ENCODE data around the gene GABRB1.

The GABRB1 gene

DNA sequence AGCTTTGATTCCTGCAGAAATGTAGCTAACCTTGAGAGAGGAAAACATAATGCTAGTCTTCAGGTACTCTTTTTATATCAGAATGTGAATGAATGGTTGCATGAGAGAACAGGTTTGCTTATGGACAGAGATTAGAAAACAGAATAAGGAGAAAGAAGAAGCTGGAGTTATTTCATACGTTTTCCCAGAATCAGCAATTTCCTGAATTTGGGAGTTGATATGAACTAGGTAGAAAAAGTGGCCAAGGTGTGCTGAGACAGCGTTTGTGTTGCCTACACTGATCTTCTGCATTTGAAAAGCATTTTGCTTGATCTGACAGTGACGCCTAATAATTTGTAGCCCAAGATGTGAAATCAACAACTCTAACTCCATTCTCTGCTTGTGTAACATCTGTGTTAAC is 12.5 kb downstream of the GABRB1 start:
- H3K27ac ChIP-seq (ENCODE audit: low read depth, low read length), result no peak overlapping the region

DNA sequence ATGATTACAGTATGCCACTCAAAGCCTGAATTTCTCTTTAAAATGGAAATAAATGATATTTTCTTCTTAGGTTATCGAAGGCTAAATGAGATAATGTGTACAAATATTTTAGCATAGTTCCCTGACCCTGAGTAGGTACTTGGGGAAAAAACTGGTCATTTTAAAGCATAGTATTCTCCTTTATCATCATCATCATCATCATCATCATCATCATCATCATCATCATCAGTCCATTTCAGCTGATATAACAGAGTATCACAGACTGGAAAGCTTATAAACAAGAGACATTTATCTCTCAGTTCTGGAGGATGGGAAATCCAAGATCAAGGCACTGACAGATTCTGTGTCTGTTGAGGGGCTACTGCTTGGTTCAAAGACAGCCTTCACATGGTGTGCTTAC is 13.9 kb downstream of the GABRB1 start:
- Histone ChIP-seq H3K27ac (ENCODE audit: low read depth, low read length) (no peak overlapping the region), H3K9ac (ENCODE audit: low read length in 5 of 5) (no peak overlapping the region), H3K27me3 (ENCODE audit: control insufficient read depth in 5 of 5, insufficient read depth in 4 of 5, low read length in 5 of 5) (peaks cover 0 to 2% (median 0%) of the 10 kb centered on the region in 5 donors), H3K36me3 (ENCODE audit: control insufficient read depth in 5 of 5, insufficient read depth in 5 of 5, low read length in 5 of 5) (no peaks in the 10 kb centered on the region), H3K4me3 (ENCODE audit: low read depth in 1 of 5, low read length in 5 of 5) (no peak overlapping the region), H3K4me1 (ENCODE audit: control insufficient read depth in 5 of 5, insufficient read depth in 5 of 5, low read length in 5 of 5) (no peaks in the 10 kb centered on the region), H3K9me3 (ENCODE audit: control insufficient read depth in 5 of 5, low read length in 5 of 5) (no peaks in the 10 kb centered on the region)

More for the DNA sequence above, 12.5 kb downstream of the GABRB1 start:
- Histone ChIP-seq H3K9me3 (ENCODE audit: control insufficient read depth in 5 of 5, low read length in 5 of 5) (no peaks in the 10 kb centered on the region), H3K4me3 (ENCODE audit: low read depth in 1 of 5, low read length in 5 of 5) (no peak overlapping the region), H3K9ac (ENCODE audit: low read length in 5 of 5) (no peak overlapping the region), H3K27me3 (ENCODE audit: control insufficient read depth in 5 of 5, insufficient read depth in 4 of 5, low read length in 5 of 5) (peaks cover 0 to 3% (median 0%) of the 10 kb centered on the region in 5 donors), H3K36me3 (ENCODE audit: control insufficient read depth in 5 of 5, insufficient read depth in 5 of 5, low read length in 5 of 5) (no peaks in the 10 kb centered on the region), H3K4me1 (ENCODE audit: control insufficient read depth in 5 of 5, insufficient read depth in 5 of 5, low read length in 5 of 5) (no peaks in the 10 kb centered on the region)

DNA sequence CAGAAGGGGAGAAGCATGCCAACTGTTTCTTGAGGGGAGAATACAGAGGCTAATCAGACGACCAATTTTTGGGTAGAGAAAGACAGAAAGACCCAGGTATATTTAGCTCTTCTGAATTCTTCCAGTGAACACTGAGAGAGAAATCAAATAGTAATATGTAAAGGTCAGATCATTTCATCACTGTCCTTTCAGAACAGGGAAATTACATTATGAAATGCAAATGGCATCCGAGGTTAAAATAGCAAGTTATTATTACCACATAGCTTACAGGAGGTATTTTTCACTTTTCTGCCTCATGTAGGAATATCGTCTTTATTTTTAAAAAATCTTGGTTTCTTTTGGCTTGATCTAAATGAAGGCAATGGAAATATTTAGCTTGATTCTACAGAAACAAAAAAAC is 18.0 kb downstream of the GABRB1 start:
- H3K27me3 ChIP-seq (ENCODE audit: control insufficient read depth in 5 of 5, insufficient read depth in 4 of 5, low read length in 5 of 5), result peaks cover 0 to 3% (median 0%) of the 10 kb centered on the region in 5 donors
- H3K27ac ChIP-seq (ENCODE audit: low read depth, low read length), result no peak overlapping the region
- H3K36me3 ChIP-seq (ENCODE audit: control insufficient read depth in 5 of 5, insufficient read depth in 5 of 5, low read length in 5 of 5), result no peaks in the 10 kb centered on the region
- H3K4me1 ChIP-seq (ENCODE audit: control insufficient read depth in 5 of 5, insufficient read depth in 5 of 5, low read length in 5 of 5), result peaks cover 0 to 3% (median 0%) of the 10 kb centered on the region in 5 donors
- no peak overlapping the region for H3K4me3 ChIP-seq (ENCODE audit: low read depth in 1 of 5, low read length in 5 of 5)
- H3K9ac ChIP-seq (ENCODE audit: low read length in 5 of 5), result no peak overlapping the region
- H3K9me3 ChIP-seq (ENCODE audit: control insufficient read depth in 5 of 5, low read length in 5 of 5), result no peaks in the 10 kb centered on the region

DNA sequence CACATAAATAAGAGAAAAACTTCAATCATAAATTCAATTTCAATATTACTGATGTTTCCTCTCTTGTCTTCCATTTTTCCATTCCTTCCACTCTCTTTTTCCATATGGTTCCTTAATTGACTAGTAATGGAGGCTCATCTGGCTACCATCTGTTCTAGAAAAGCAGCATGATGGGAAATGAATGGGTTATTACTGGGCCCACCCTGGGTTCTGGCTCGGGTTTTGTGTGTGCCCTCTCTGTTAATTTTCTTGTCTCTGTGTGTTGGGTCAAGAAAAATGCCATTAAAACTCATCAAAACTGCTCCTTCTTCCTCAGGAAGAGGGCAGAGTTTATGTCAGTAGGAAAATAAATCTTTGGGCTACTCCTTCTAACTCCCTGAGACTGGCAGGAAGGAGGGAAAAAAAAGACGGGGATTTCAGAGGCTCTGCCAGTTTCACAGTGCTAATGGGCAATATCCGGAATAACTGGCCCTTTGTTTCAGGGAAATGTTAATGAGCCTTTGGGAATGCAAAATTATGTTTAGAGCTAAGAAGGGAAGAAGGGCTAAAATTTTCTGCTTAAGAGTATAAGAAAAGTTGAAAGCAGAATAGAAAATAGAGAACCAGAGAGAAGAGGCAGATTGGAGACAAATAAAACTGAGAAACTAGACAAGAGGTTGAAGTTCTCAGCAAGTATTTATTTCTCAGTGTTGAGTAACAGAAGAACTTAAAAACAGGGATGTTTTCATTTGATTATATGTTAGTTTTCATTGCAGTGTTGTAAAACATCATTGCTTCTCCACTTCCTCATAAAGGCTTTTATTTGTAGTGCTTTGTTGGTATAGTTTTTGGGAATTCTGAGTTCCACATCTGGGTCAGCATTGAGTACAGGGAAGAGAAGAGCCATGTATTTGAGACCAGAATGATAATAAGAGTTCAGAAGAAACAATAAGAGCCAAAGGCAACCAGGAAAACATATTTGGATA is 19.7 kb downstream of the GABRB1 start:
- Histone ChIP-seq H3K4me3 (ENCODE audit: low read depth in 1 of 5, low read length in 5 of 5) (no peak overlapping the region), H3K9ac (ENCODE audit: low read length in 5 of 5) (no peak overlapping the region), H3K27me3 (ENCODE audit: control insufficient read depth in 5 of 5, insufficient read depth in 4 of 5, low read length in 5 of 5) (peaks cover 0 to 3% (median 0%) of the 10 kb centered on the region in 5 donors), H3K36me3 (ENCODE audit: control insufficient read depth in 5 of 5, insufficient read depth in 5 of 5, low read length in 5 of 5) (no peaks in the 10 kb centered on the region), H3K4me1 (ENCODE audit: control insufficient read depth in 5 of 5, insufficient read depth in 5 of 5, low read length in 5 of 5) (peaks cover 0 to 3% (median 0%) of the 10 kb centered on the region in 5 donors), H3K27ac (ENCODE audit: low read depth, low read length) (no peak overlapping the region), H3K9me3 (ENCODE audit: control insufficient read depth in 5 of 5, low read length in 5 of 5) (no peaks in the 10 kb centered on the region)

DNA sequence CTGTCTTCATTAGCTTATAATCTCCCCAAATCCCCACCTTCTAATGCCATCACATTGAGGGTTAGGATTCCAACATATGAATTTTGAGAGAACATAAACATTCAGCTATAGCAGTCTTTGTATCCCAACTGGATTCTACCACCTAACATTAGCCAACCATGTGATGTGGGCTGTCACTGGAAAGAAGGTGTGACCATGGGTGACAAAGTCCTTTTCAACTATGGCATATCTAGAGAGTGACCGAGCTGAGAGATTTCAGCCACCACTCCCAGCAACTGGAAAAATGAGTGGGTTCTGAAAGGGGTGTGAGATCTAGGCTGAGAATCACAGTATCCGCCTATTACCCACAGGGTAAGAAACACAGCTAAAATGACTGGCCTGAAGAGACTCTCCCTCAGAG is 22.1 kb downstream of the GABRB1 start:
- H3K9me3 ChIP-seq (ENCODE audit: control insufficient read depth in 5 of 5, low read length in 5 of 5), result no peaks in the 10 kb centered on the region
- no peak overlapping the region for H3K27ac ChIP-seq (ENCODE audit: low read depth, low read length)
- peaks cover 0 to 3% (median 0%) of the 10 kb centered on the region in 5 donors for H3K27me3 ChIP-seq (ENCODE audit: control insufficient read depth in 5 of 5, insufficient read depth in 4 of 5, low read length in 5 of 5)
- H3K36me3 ChIP-seq (ENCODE audit: control insufficient read depth in 5 of 5, insufficient read depth in 5 of 5, low read length in 5 of 5), result no peaks in the 10 kb centered on the region
- peaks cover 0 to 3% (median 0%) of the 10 kb centered on the region in 5 donors for H3K4me1 ChIP-seq (ENCODE audit: control insufficient read depth in 5 of 5, insufficient read depth in 5 of 5, low read length in 5 of 5)
- H3K4me3 ChIP-seq (ENCODE audit: low read depth in 1 of 5, low read length in 5 of 5), result no peak overlapping the region
- H3K9ac ChIP-seq (ENCODE audit: low read length in 5 of 5), result no peak overlapping the region

DNA sequence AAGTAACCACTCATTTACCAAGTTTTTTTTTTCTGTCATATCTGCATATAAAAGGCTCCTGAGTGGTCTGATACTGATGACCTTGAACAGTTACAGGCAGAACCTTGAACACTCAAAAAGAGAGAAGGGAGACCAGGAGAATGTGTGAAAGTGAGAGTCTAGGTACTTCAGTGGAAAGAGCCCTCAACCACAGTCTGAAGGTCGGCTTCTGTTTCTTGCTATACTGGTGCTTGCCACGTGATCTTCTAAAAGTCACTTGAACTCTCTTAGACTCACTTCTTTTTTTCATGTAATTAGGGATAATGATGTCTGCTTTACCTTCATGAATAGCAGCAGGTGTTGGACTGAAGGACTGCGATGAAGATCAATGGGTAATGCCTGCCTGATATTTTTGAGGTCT is 22.8 kb downstream of the GABRB1 start:
- no peak overlapping the region for H3K4me3 ChIP-seq (ENCODE audit: low read depth in 1 of 5, low read length in 5 of 5)
- H3K4me1 ChIP-seq (ENCODE audit: control insufficient read depth in 5 of 5, insufficient read depth in 5 of 5, low read length in 5 of 5), result peaks cover 0 to 3% (median 0%) of the 10 kb centered on the region in 5 donors
- H3K9me3 ChIP-seq (ENCODE audit: control insufficient read depth in 5 of 5, low read length in 5 of 5), result no peaks in the 10 kb centered on the region
- H3K36me3 ChIP-seq (ENCODE audit: control insufficient read depth in 5 of 5, insufficient read depth in 5 of 5, low read length in 5 of 5), result no peaks in the 10 kb centered on the region
- no peak overlapping the region for H3K9ac ChIP-seq (ENCODE audit: low read length in 5 of 5)
- H3K27ac ChIP-seq (ENCODE audit: low read depth, low read length), result no peak overlapping the region
- H3K27me3 ChIP-seq (ENCODE audit: control insufficient read depth in 5 of 5, insufficient read depth in 4 of 5, low read length in 5 of 5), result peaks cover 0 to 3% (median 0%) of the 10 kb centered on the region in 5 donors

DNA sequence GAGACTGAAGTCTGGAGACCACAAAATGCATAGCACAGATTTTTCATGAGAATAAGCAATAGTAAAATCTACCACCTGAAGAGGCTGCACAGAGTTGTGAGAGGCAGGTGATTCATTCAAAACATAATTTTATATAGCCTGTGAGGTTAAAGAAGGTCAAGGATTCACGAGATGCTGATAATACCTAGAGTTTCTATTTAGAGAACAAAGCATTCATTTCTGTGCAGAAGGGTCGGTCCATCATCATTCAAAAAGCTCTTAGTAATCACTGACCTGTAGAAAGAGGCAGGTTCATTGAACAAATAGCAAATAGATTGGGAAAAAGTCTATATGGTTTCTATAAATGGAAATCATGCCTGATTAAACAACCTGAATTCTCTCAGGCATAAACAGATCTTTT is 26.6 kb downstream of the GABRB1 start:
- Histone ChIP-seq H3K4me3 (ENCODE audit: low read depth in 1 of 5, low read length in 5 of 5) (no peak overlapping the region), H3K27me3 (ENCODE audit: control insufficient read depth in 5 of 5, insufficient read depth in 4 of 5, low read length in 5 of 5) (no peaks in the 10 kb centered on the region), H3K4me1 (ENCODE audit: control insufficient read depth in 5 of 5, insufficient read depth in 5 of 5, low read length in 5 of 5) (no peaks in the 10 kb centered on the region), H3K36me3 (ENCODE audit: control insufficient read depth in 5 of 5, insufficient read depth in 5 of 5, low read length in 5 of 5) (no peaks in the 10 kb centered on the region), H3K9me3 (ENCODE audit: control insufficient read depth in 5 of 5, low read length in 5 of 5) (no peaks in the 10 kb centered on the region), H3K9ac (ENCODE audit: low read length in 5 of 5) (no peak overlapping the region), H3K27ac (ENCODE audit: low read depth, low read length) (no peak overlapping the region)

DNA sequence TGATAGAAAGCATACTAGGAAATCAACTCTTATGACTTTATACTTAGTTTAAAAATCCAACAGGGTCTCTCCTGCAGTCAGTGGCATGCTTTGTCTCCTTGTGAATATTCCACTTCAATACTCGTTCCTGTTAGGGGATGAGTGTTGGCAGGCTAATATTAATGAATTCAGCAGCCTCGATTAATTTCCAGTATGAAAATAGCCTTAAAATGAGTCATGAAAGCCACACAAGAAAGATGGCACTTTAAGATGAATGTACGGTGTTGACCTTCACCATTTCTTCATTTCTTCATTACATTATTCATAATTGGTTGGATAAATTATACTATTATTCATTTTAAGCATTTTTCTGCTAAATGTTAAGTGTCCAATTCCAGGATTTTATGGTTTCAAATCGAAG is 29.2 kb downstream of the GABRB1 start:
- H3K4me1 ChIP-seq (ENCODE audit: control insufficient read depth in 5 of 5, insufficient read depth in 5 of 5, low read length in 5 of 5), result peaks cover 0 to 3% (median 0%) of the 10 kb centered on the region in 5 donors
- H3K27ac ChIP-seq (ENCODE audit: low read depth, low read length), result no peak overlapping the region
- no peaks in the 10 kb centered on the region for H3K9me3 ChIP-seq (ENCODE audit: control insufficient read depth in 5 of 5, low read length in 5 of 5)
- no peak overlapping the region for H3K9ac ChIP-seq (ENCODE audit: low read length in 5 of 5)
- no peaks in the 10 kb centered on the region for H3K36me3 ChIP-seq (ENCODE audit: control insufficient read depth in 5 of 5, insufficient read depth in 5 of 5, low read length in 5 of 5)
- no peaks in the 10 kb centered on the region for H3K27me3 ChIP-seq (ENCODE audit: control insufficient read depth in 5 of 5, insufficient read depth in 4 of 5, low read length in 5 of 5)
- no peak overlapping the region for H3K4me3 ChIP-seq (ENCODE audit: low read depth in 1 of 5, low read length in 5 of 5)

DNA sequence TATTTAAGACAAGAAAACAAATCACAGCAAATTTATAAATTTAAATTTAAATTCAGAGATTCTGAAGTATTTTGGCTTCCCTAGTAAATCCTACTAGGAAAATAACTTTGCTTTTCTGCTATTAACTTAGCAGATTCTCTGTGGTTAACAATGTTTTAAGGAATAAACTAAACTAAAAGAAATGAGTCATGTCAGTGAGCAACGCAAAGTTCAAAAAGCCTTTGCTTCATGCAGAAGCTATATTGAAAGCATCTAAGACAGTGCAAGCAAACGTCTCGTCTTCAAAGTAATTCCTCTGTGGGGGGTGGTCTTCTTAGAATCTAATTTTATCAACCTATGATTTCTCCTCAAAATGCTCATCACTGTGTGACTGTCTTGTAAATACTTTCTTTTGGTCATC is 30.1 kb downstream of the GABRB1 start:
- Histone ChIP-seq H3K27ac (ENCODE audit: low read depth, low read length) (no peak overlapping the region), H3K4me3 (ENCODE audit: low read depth in 1 of 5, low read length in 5 of 5) (no peak overlapping the region), H3K9ac (ENCODE audit: low read length in 5 of 5) (no peak overlapping the region), H3K36me3 (ENCODE audit: control insufficient read depth in 5 of 5, insufficient read depth in 5 of 5, low read length in 5 of 5) (no peaks in the 10 kb centered on the region), H3K4me1 (ENCODE audit: control insufficient read depth in 5 of 5, insufficient read depth in 5 of 5, low read length in 5 of 5) (peaks cover 0 to 3% (median 0%) of the 10 kb centered on the region in 5 donors), H3K9me3 (ENCODE audit: control insufficient read depth in 5 of 5, low read length in 5 of 5) (no peaks in the 10 kb centered on the region), H3K27me3 (ENCODE audit: control insufficient read depth in 5 of 5, insufficient read depth in 4 of 5, low read length in 5 of 5) (no peaks in the 10 kb centered on the region)

DNA sequence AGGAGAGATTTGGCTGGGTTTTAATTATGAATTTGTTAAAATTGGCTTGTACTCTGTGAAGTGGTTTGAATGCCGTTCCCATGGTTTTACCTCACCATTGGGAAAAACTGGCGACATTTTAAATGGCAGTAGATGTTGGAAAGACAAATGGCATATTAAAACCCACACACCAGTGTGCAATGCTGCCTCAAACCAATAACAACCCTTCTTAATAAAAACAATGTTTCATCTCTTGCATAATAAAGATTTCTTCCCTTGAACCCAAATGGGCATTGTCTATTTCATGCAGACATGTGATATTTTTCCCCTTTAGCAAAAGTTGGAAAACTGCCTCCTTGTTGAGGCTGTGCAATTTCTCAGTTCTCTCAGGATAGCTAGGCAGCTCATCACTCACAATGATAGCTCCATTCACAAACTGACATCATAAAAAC is 33.7 kb downstream of the GABRB1 start:
- Histone ChIP-seq H3K27me3 (ENCODE audit: control insufficient read depth in 5 of 5, insufficient read depth in 4 of 5, low read length in 5 of 5) (no peaks in the 10 kb centered on the region), H3K4me1 (ENCODE audit: control insufficient read depth in 5 of 5, insufficient read depth in 5 of 5, low read length in 5 of 5) (peaks cover 0 to 3% (median 0%) of the 10 kb centered on the region in 5 donors), H3K4me3 (ENCODE audit: low read depth in 1 of 5, low read length in 5 of 5) (no peak overlapping the region), H3K27ac (ENCODE audit: low read depth, low read length) (no peak overlapping the region), H3K36me3 (ENCODE audit: control insufficient read depth in 5 of 5, insufficient read depth in 5 of 5, low read length in 5 of 5) (no peaks in the 10 kb centered on the region), H3K9ac (ENCODE audit: low read length in 5 of 5) (no peak overlapping the region), H3K9me3 (ENCODE audit: control insufficient read depth in 5 of 5, low read length in 5 of 5) (no peaks in the 10 kb centered on the region)

Data from subcutaneous abdominal adipose tissue (tissue), 5 donors.